Measurements from ENCODE around the gene PLA2G4A.

The PLA2G4A gene

GRCh38 chr1:186828611-186829454 is at the start of gene PLA2G4A:
Gene PLA2G4A (plus strand): TSS chr1:186828949. CDS start chr1:186854355, 25,406 bp downstream.
- peak within 1 kb of the TSS; percentile 71 for H3K4me3 Mint-ChIP-seq
- H3K27ac Mint-ChIP-seq, result no peak within 1 kb of the TSS
- no peaks in the 10 kb centered on the region for H3K36me3 Mint-ChIP-seq (ENCODE audit: low read depth)
- peaks cover 35% of the 10 kb centered on the region for H3K27me3 Mint-ChIP-seq (ENCODE audit: low read depth)
- peaks cover 6% of the 10 kb centered on the region for H3K4me1 Mint-ChIP-seq (ENCODE audit: low read depth)
- no peaks in the 10 kb centered on the region for H3K9me3 Mint-ChIP-seq

GRCh38 chr1:186780076-186780475 is 48.7 kb upstream of the PLA2G4A start:
- Mint-ChIP-seq H3K27me3 (ENCODE audit: low read depth) (peaks cover 10% of the 10 kb centered on the region), H3K9me3 (no peaks in the 10 kb centered on the region), H3K27ac (no peak overlapping the region), H3K4me3 (no peak overlapping the region), H3K36me3 (ENCODE audit: low read depth) (no peaks in the 10 kb centered on the region), H3K4me1 (ENCODE audit: low read depth) (peaks cover 2% of the 10 kb centered on the region)

- no peak overlapping the region for H3K27ac Mint-ChIP-seq
- H3K4me3 Mint-ChIP-seq, result no peak overlapping the region
- H3K36me3 Mint-ChIP-seq (ENCODE audit: low read depth), result no peaks in the 10 kb centered on the region
- no peaks in the 10 kb centered on the region for H3K9me3 Mint-ChIP-seq
- no peaks in the 10 kb centered on the region for H3K4me1 Mint-ChIP-seq (ENCODE audit: low read depth)
- peaks cover 13% of the 10 kb centered on the region for H3K27me3 Mint-ChIP-seq (ENCODE audit: low read depth)
These were observed 47.0 kb upstream of the PLA2G4A start for GRCh38 chr1:186781730-186782129.

- H3K36me3 Mint-ChIP-seq (ENCODE audit: low read depth), result no peaks in the 10 kb centered on the region
- H3K4me1 Mint-ChIP-seq (ENCODE audit: low read depth), result no peaks in the 10 kb centered on the region
- no peak overlapping the region for H3K4me3 Mint-ChIP-seq
- H3K9me3 Mint-ChIP-seq, result no peaks in the 10 kb centered on the region
- peaks cover 10% of the 10 kb centered on the region for H3K27me3 Mint-ChIP-seq (ENCODE audit: low read depth)
- no peak overlapping the region for H3K27ac Mint-ChIP-seq
These were observed 46.0 kb upstream of the PLA2G4A start for GRCh38 chr1:186782791-186783190.

GRCh38 chr1:186783193-186783592 is 45.6 kb upstream of the PLA2G4A start:
- Mint-ChIP-seq H3K27ac (no peak overlapping the region), H3K27me3 (ENCODE audit: low read depth) (peaks cover 10% of the 10 kb centered on the region), H3K4me1 (ENCODE audit: low read depth) (no peaks in the 10 kb centered on the region), H3K9me3 (no peaks in the 10 kb centered on the region), H3K36me3 (ENCODE audit: low read depth) (no peaks in the 10 kb centered on the region), H3K4me3 (no peak overlapping the region)

- Mint-ChIP-seq H3K27me3 (ENCODE audit: low read depth) (peaks cover 12% of the 10 kb centered on the region), H3K36me3 (ENCODE audit: low read depth) (no peaks in the 10 kb centered on the region), H3K9me3 (no peaks in the 10 kb centered on the region), H3K4me1 (ENCODE audit: low read depth) (no peaks in the 10 kb centered on the region), H3K4me3 (no peak overlapping the region), H3K27ac (no peak overlapping the region)
These were observed 43.2 kb upstream of the PLA2G4A start for GRCh38 chr1:186785503-186785902.

GRCh38 chr1:186790101-186790500 is 38.6 kb upstream of the PLA2G4A start:
- peaks cover 3% of the 10 kb centered on the region for H3K4me1 Mint-ChIP-seq (ENCODE audit: low read depth)

GRCh38 chr1:186792870-186793581 is 35.7 kb upstream of the PLA2G4A start:
- Mint-ChIP-seq H3K27ac (no peak overlapping the region), H3K9me3 (no peaks in the 10 kb centered on the region), H3K4me3 (no peak overlapping the region), H3K27me3 (ENCODE audit: low read depth) (peaks cover 7% of the 10 kb centered on the region), H3K36me3 (ENCODE audit: low read depth) (no peaks in the 10 kb centered on the region), H3K4me1 (ENCODE audit: low read depth) (peaks cover 3% of the 10 kb centered on the region)

More at GRCh38 chr1:186790101-186790500, 38.6 kb upstream of the PLA2G4A start:
- Mint-ChIP-seq H3K36me3 (ENCODE audit: low read depth) (no peaks in the 10 kb centered on the region), H3K9me3 (no peaks in the 10 kb centered on the region), H3K27ac (no peak overlapping the region), H3K4me3 (no peak overlapping the region), H3K27me3 (ENCODE audit: low read depth) (peaks cover 7% of the 10 kb centered on the region)

GRCh38 chr1:186793582-186793927 is 35.2 kb upstream of the PLA2G4A start:
- H3K27ac Mint-ChIP-seq, result peak overlapping the region; percentile 1
- H3K27me3 Mint-ChIP-seq (ENCODE audit: low read depth), result peaks cover 7% of the 10 kb centered on the region

GRCh38 chr1:186798960-186799688 is 29.6 kb upstream of the PLA2G4A start:
- Mint-ChIP-seq H3K9me3 (no peaks in the 10 kb centered on the region), H3K4me3 (no peak overlapping the region), H3K4me1 (ENCODE audit: low read depth) (no peaks in the 10 kb centered on the region), H3K36me3 (ENCODE audit: low read depth) (no peaks in the 10 kb centered on the region), H3K27ac (no peak overlapping the region), H3K27me3 (ENCODE audit: low read depth) (peaks cover 4% of the 10 kb centered on the region)

More at GRCh38 chr1:186793582-186793927, 35.2 kb upstream of the PLA2G4A start:
- no peak overlapping the region for H3K4me3 Mint-ChIP-seq
- H3K36me3 Mint-ChIP-seq (ENCODE audit: low read depth), result no peaks in the 10 kb centered on the region
- no peaks in the 10 kb centered on the region for H3K9me3 Mint-ChIP-seq
- H3K4me1 Mint-ChIP-seq (ENCODE audit: low read depth), result peaks cover 3% of the 10 kb centered on the region

GRCh38 chr1:186799689-186800054 is 29.1 kb upstream of the PLA2G4A start:
- H3K9me3 Mint-ChIP-seq, result no peaks in the 10 kb centered on the region
- H3K27me3 Mint-ChIP-seq (ENCODE audit: low read depth), result peaks cover 4% of the 10 kb centered on the region
- no peak overlapping the region for H3K27ac Mint-ChIP-seq
- no peaks in the 10 kb centered on the region for H3K4me1 Mint-ChIP-seq (ENCODE audit: low read depth)
- no peak overlapping the region for H3K4me3 Mint-ChIP-seq
- no peaks in the 10 kb centered on the region for H3K36me3 Mint-ChIP-seq (ENCODE audit: low read depth)

- Mint-ChIP-seq H3K4me3 (no peak overlapping the region), H3K36me3 (ENCODE audit: low read depth) (no peaks in the 10 kb centered on the region), H3K9me3 (no peaks in the 10 kb centered on the region), H3K27me3 (ENCODE audit: low read depth) (peaks cover 4% of the 10 kb centered on the region), H3K27ac (no peak overlapping the region), H3K4me1 (ENCODE audit: low read depth) (no peaks in the 10 kb centered on the region)
These were observed 26.4 kb upstream of the PLA2G4A start for GRCh38 chr1:186802388-186802787.

- no peaks in the 10 kb centered on the region for H3K27me3 Mint-ChIP-seq (ENCODE audit: low read depth)
- no peak overlapping the region for H3K27ac Mint-ChIP-seq
- no peaks in the 10 kb centered on the region for H3K4me1 Mint-ChIP-seq (ENCODE audit: low read depth)
- no peak overlapping the region for H3K4me3 Mint-ChIP-seq
- H3K9me3 Mint-ChIP-seq, result no peaks in the 10 kb centered on the region
- no peaks in the 10 kb centered on the region for H3K36me3 Mint-ChIP-seq (ENCODE audit: low read depth)
These were observed 24.1 kb upstream of the PLA2G4A start for GRCh38 chr1:186804679-186805078.

GRCh38 chr1:186806477-186806876 is 22.3 kb upstream of the PLA2G4A start:
- no peak overlapping the region for H3K4me3 Mint-ChIP-seq
- no peak overlapping the region for H3K27ac Mint-ChIP-seq
- H3K9me3 Mint-ChIP-seq, result no peaks in the 10 kb centered on the region
- H3K36me3 Mint-ChIP-seq (ENCODE audit: low read depth), result no peaks in the 10 kb centered on the region
- H3K4me1 Mint-ChIP-seq (ENCODE audit: low read depth), result no peaks in the 10 kb centered on the region
- H3K27me3 Mint-ChIP-seq (ENCODE audit: low read depth), result no peaks in the 10 kb centered on the region
